ENCODE results near the gene PARD6G.

DNA sequence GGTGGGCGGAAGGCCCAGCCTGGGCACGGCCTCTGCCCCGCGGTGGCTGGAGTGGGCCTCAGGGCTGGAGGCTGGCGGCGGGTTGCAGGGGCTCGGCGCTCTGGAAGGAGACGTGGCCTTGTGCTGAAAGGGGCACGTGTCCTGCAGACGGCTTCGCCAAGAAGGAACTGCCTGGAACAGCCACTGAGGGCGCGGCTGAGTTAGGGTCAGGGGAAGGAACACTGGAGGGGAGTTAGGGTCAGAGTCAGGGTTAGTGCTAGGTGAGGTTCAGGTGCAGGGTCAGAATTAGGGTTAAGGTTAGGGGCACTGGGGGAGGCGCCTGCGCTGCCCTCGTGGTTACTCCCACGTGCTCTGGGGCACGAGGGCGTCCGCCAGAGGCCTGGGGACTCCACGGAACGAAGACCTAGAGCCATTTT, 139.2 kb downstream of the PARD6G start:
- TF ChIP-seq, protein P1, sequence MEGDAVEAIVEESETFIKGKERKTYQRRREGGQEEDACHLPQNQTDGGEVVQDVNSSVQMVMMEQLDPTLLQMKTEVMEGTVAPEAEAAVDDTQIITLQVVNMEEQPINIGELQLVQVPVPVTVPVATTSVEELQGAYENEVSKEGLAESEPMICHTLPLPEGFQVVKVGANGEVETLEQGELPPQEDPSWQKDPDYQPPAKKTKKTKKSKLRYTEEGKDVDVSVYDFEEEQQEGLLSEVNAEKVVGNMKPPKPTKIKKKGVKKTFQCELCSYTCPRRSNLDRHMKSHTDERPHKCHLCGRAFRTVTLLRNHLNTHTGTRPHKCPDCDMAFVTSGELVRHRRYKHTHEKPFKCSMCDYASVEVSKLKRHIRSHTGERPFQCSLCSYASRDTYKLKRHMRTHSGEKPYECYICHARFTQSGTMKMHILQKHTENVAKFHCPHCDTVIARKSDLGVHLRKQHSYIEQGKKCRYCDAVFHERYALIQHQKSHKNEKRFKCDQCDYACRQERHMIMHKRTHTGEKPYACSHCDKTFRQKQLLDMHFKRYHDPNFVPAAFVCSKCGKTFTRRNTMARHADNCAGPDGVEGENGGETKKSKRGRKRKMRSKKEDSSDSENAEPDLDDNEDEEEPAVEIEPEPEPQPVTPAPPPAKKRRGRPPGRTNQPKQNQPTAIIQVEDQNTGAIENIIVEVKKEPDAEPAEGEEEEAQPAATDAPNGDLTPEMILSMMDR (conservative IDR thresholded peaks at IDR 0.05; ENCODE audit: low read depth in 2 of 2) = no peak
- TF ChIP-seq EZH2phosphoT487 (IDR thresholded peaks at IDR 0.05; ENCODE audit: unreplicated experiment) (no peak), ZNF114 (CRISPR knock-in tag; IDR thresholded peaks at IDR 0.05) (no peak), CREB1 (CRISPR knock-in tag; IDR thresholded peaks at IDR 0.05; ENCODE audit: low read depth) (no peak), EZH2 (IDR thresholded peaks at IDR 0.05; ENCODE audit: low read depth, unreplicated experiment) (no peak), NANOG (IDR thresholded peaks at IDR 0.05; ENCODE audit: borderline replicate concordance) (no peak), JUNB (IDR thresholded peaks at IDR 0.05; ENCODE audit: unreplicated experiment) (no peak), POLR2AphosphoS5 (IDR thresholded peaks at IDR 0.05; ENCODE audit: low read depth) (no peak)
- TF ChIP-seq, protein P2, sequence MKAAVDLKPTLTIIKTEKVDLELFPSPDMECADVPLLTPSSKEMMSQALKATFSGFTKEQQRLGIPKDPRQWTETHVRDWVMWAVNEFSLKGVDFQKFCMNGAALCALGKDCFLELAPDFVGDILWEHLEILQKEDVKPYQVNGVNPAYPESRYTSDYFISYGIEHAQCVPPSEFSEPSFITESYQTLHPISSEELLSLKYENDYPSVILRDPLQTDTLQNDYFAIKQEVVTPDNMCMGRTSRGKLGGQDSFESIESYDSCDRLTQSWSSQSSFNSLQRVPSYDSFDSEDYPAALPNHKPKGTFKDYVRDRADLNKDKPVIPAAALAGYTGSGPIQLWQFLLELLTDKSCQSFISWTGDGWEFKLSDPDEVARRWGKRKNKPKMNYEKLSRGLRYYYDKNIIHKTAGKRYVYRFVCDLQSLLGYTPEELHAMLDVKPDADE (IDR thresholded peaks at IDR 0.05) = no peak
- TF ChIP-seq, protein P3, sequence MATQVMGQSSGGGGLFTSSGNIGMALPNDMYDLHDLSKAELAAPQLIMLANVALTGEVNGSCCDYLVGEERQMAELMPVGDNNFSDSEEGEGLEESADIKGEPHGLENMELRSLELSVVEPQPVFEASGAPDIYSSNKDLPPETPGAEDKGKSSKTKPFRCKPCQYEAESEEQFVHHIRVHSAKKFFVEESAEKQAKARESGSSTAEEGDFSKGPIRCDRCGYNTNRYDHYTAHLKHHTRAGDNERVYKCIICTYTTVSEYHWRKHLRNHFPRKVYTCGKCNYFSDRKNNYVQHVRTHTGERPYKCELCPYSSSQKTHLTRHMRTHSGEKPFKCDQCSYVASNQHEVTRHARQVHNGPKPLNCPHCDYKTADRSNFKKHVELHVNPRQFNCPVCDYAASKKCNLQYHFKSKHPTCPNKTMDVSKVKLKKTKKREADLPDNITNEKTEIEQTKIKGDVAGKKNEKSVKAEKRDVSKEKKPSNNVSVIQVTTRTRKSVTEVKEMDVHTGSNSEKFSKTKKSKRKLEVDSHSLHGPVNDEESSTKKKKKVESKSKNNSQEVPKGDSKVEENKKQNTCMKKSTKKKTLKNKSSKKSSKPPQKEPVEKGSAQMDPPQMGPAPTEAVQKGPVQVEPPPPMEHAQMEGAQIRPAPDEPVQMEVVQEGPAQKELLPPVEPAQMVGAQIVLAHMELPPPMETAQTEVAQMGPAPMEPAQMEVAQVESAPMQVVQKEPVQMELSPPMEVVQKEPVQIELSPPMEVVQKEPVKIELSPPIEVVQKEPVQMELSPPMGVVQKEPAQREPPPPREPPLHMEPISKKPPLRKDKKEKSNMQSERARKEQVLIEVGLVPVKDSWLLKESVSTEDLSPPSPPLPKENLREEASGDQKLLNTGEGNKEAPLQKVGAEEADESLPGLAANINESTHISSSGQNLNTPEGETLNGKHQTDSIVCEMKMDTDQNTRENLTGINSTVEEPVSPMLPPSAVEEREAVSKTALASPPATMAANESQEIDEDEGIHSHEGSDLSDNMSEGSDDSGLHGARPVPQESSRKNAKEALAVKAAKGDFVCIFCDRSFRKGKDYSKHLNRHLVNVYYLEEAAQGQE (IDR thresholded peaks at IDR 0.05; ENCODE audit: unreplicated experiment) = no peak
